ENCODE data around the gene SURF2.

- no peak for TF ChIP-seq CTCF (IDR thresholded peaks at IDR 0.05)
- TF ChIP-seq POLR2AphosphoS5 (IDR thresholded peaks at IDR 0.05), result no peak
These were observed 31.3 kb downstream of the SURF2 start for GRCh38 chr9:133387680-133388079.

All from sigmoid colon (tissue), 4 donors.